Measurements from ENCODE around the gene CLSTN3. TPM values are rescaled to one million over a fixed set of nuclear protein-coding genes. Genes with fewer than 3 reads are reported as not detected.

CLSTN3 gene
- total RNA-seq, 1 experiment from 2014 or later: 24.7 TPM

- ChIA-PET CTCF (interaction anchor here (1.1 to 2.3 kb wide), 4 partner anchors 8 to 99 kb away, joined by 3 to 15 read pairs (median 8); no protein-coding TSS in a partner anchor), POLR2A (interaction anchor here (0.6 kb wide), 1 partner anchor 228 kb away, joined by 3 read pairs; no protein-coding TSS in a partner anchor)
- peaks cover 8% of the 10 kb centered on the region for H3K36me3 Mint-ChIP-seq
- no peaks in the 10 kb centered on the region for H3K4me1 Mint-ChIP-seq
- ATAC-seq (no peak), DNase-seq (ENCODE audit: low spot score) (no peak)
- H3K27ac Mint-ChIP-seq: no peak overlapping the region
- no peaks in the 10 kb centered on the region for H3K27me3 Mint-ChIP-seq (ENCODE audit: low read depth)
- no peak overlapping the region for H3K4me3 Mint-ChIP-seq
- TF ChIP-seq ZNF281 (CRISPR knock-in tag; IDR thresholded peaks at IDR 0.05): no peak
- TF ChIP-seq TP53 (CRISPR knock-in tag; IDR thresholded peaks at IDR 0.05): no peak
- TF ChIP-seq SOX15 (CRISPR knock-in tag; IDR thresholded peaks at IDR 0.05): no peak
- TF ChIP-seq FOXJ3 (CRISPR knock-in tag; IDR thresholded peaks at IDR 0.05; ENCODE audit: borderline replicate concordance): no peak
- no peak for TF ChIP-seq ATF1 (CRISPR knock-in tag; IDR thresholded peaks at IDR 0.05)
- no peak for TF ChIP-seq AFF4 (CRISPR knock-in tag; IDR thresholded peaks at IDR 0.05; ENCODE audit: borderline replicate concordance)
- TF ChIP-seq MAX (CRISPR knock-in tag; IDR thresholded peaks at IDR 0.05): no peak
- TF ChIP-seq ZSCAN18 (CRISPR knock-in tag; IDR thresholded peaks at IDR 0.05): no peak
- no peak for TF ChIP-seq AR (CRISPR knock-in tag; IDR thresholded peaks at IDR 0.05)
- no peak for TF ChIP-seq HMGA2 (CRISPR knock-in tag; IDR thresholded peaks at IDR 0.05)
- TF ChIP-seq CREM (CRISPR knock-in tag; IDR thresholded peaks at IDR 0.05): no peak
- TF ChIP-seq ATF2 (CRISPR knock-in tag; IDR thresholded peaks at IDR 0.05; ENCODE audit: borderline replicate concordance, low read depth): no peak
- no peak for TF ChIP-seq E2F5 (CRISPR knock-in tag; IDR thresholded peaks at IDR 0.05)
- no peak for TF ChIP-seq CBFB (CRISPR knock-in tag; IDR thresholded peaks at IDR 0.05; ENCODE audit: low read depth)
- H3K9me3 Mint-ChIP-seq: no peaks in the 10 kb centered on the region
These were observed 22.6 kb downstream of the CLSTN3 start for GRCh38 chr12:7152818-7153217.
